Endodermal cell (in vitro differentiated cells): Measurements from ENCODE around the gene PRUNE2. TPM values are rescaled to one million over a fixed set of nuclear protein-coding genes. Genes with fewer than 3 reads are reported as not detected.

Experiments used
- DNase-seq: peaks from one replicate; pipeline ENCODE4 v3.0.0-alpha.2; 2017
- H3K27ac ChIP-seq: 2 replicates; pipeline ENCODE4 v1.5.1; 2013; ENCODE audit warnings: mild to moderate bottlenecking, low read depth, low read length, moderate library complexity
- H3K27me3 ChIP-seq: 2 replicates; pipeline ENCODE4 v1.6.1; 2013; ENCODE audit warnings: mild to moderate bottlenecking, low read length, moderate library complexity; ENCODE audit not compliant: insufficient read depth, control insufficient read depth, poor library complexity, severe bottlenecking
- H3K36me3 ChIP-seq: 2 replicates; pipeline ENCODE4 v1.7.0; 2013; ENCODE audit warnings: mild to moderate bottlenecking, low read length, moderate library complexity; ENCODE audit not compliant: control insufficient read depth, insufficient read depth
- H3K4me1 ChIP-seq: one replicate; pipeline ENCODE4 v1.7.0; 2013; ENCODE audit warnings: low read length; ENCODE audit not compliant: control insufficient read depth, insufficient read depth
- H3K4me3 ChIP-seq: 2 replicates; pipeline ENCODE4 v1.5.1; 2013; ENCODE audit warnings: mild to moderate bottlenecking, low read length, moderate library complexity
- H3K9ac ChIP-seq: 2 replicates; pipeline ENCODE4 v1.6.1; 2013; ENCODE audit warnings: mild to moderate bottlenecking, low read length, moderate library complexity; ENCODE audit not compliant: poor library complexity, severe bottlenecking; ENCODE audit errors: extremely low read depth
- H3K9me3 ChIP-seq: 2 replicates; pipeline ENCODE4 v1.6.1; 2013; ENCODE audit warnings: mild to moderate bottlenecking, low read length, moderate library complexity; ENCODE audit not compliant: control insufficient read depth
- H3K27ac Mint-ChIP-seq: 2 replicates; pipeline ENCODE4 v1.8.0; 2020; ENCODE audit warnings: mixed read lengths
- H3K27me3 Mint-ChIP-seq: 2 replicates; pipeline ENCODE4 v1.8.0; 2021; ENCODE audit warnings: mild to moderate bottlenecking, mixed read lengths; ENCODE audit not compliant: insufficient read depth
- H3K36me3 Mint-ChIP-seq: 2 replicates; pipeline ENCODE4 v1.8.0; 2020; ENCODE audit warnings: low read depth, mixed read lengths
- H3K4me1 Mint-ChIP-seq: 2 replicates; pipeline ENCODE4 v1.8.0; 2020; ENCODE audit warnings: mixed read lengths
- H3K4me3 Mint-ChIP-seq: 2 replicates; pipeline ENCODE4 v1.8.0; 2020; ENCODE audit warnings: mild to moderate bottlenecking, moderate library complexity, mixed read lengths
- H3K9me3 Mint-ChIP-seq: 2 replicates; pipeline ENCODE4 v1.8.0; 2020; ENCODE audit warnings: mild to moderate bottlenecking, mixed read lengths
- CTCF ChIP-seq: fragments of 200-600 bp; sonication (generic); conservative IDR thresholded peaks from 2 replicates; pipeline ENCODE4 v1.5.0; 2021; ENCODE audit warnings: antibody characterized with exemption, mild to moderate bottlenecking
- WGBS, 2 experiments: methylation state at CpG; one replicate each; pipeline versions ENCODE4 v1.1.5 to v1.1.7; 2013; ENCODE audit warnings: missing lambda C conversion rate in 2 of 2, mixed read lengths in 1 of 2; ENCODE audit not compliant: insufficient coverage in 1 of 2, insufficient read length in 1 of 2; 5-methylcytosine and 5-hydroxymethylcytosine counted together
- total RNA-seq, 2 donors: library from RNA; stranded (reverse); fragmentation: NEBNext Ultra II Directional in 1 of 2; extraction: Animal tissue kit (Norgen Biotek cat#: 25700) in 1 of 2; gene quantifications; 2 replicates in 1 of 2; 3 replicates in 1 of 2; pipeline ENCODE4 v1.2.1, GENCODE V29; 2021

PRUNE2 gene
- total RNA-seq, 2 donors from 2014 or later = 4.1 to 6.8 TPM

- no peaks in the 10 kb centered on the region for H3K27me3 Mint-ChIP-seq
- no peaks in the 10 kb centered on the region for H3K36me3 Mint-ChIP-seq
- H3K9me3 Mint-ChIP-seq = no peaks in the 10 kb centered on the region
- Histone ChIP-seq H3K9ac (no peak overlapping the region), H3K27me3 (no peaks in the 10 kb centered on the region), H3K9me3 (no peaks in the 10 kb centered on the region), H3K36me3 (no peaks in the 10 kb centered on the region), H3K4me3 (no peak overlapping the region), H3K27ac (no peak overlapping the region), H3K4me1 (peaks cover 17% of the 10 kb centered on the region)
- H3K4me3 Mint-ChIP-seq = no peak overlapping the region
- TF ChIP-seq CTCF = no peak
- 88 to 89% methylated on average over 5 to 6 of the region's 6 CpGs for WGBS, 2 experiments
- H3K4me1 Mint-ChIP-seq = peaks cover 42% of the 10 kb centered on the region
- DNase-seq = no peak
- no peak overlapping the region for H3K27ac Mint-ChIP-seq
Measured at GRCh38 chr9:76655121-76655541, 250.8 kb downstream of the PRUNE2 start.

DNA sequence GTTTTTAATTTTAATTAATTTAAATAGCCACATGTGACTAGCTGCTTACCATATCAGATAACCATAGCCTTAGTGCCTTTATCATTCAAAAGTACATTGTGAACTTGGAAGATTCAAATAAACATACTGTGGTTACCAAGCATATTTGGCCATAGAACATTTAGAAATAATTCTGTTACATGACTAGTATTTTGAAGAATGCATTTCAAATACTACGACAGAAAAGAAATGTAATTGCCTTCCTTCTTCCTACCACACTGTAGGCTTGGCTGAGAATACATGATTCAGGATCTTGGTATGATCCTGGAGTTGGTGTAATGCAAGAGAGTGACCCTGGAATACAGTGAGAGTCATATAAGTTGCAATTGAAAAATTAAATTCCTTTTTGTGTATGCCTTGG, 251.3 kb downstream of the PRUNE2 start:
- Mint-ChIP-seq H3K4me3 (no peak overlapping the region), H3K27me3 (no peaks in the 10 kb centered on the region), H3K27ac (no peak overlapping the region), H3K9me3 (no peaks in the 10 kb centered on the region), H3K4me1 (peaks cover 42% of the 10 kb centered on the region), H3K36me3 (no peaks in the 10 kb centered on the region)
- TF ChIP-seq CTCF = no peak
- DNase-seq = no peak
- no peak overlapping the region for H3K4me3 ChIP-seq
- no peak overlapping the region for H3K9ac ChIP-seq
- H3K27me3 ChIP-seq = no peaks in the 10 kb centered on the region
- peaks cover 20% of the 10 kb centered on the region for H3K4me1 ChIP-seq
- H3K36me3 ChIP-seq = no peaks in the 10 kb centered on the region
- WGBS, 2 experiments = 100% methylated on average over 1 of the region's 1 CpG; no CpG with 5 or more reads in 1 of the 2 experiments
- no peaks in the 10 kb centered on the region for H3K9me3 ChIP-seq
- no peak overlapping the region for H3K27ac ChIP-seq

- H3K36me3 Mint-ChIP-seq = no peaks in the 10 kb centered on the region
- H3K9ac ChIP-seq = no peak overlapping the region
- H3K4me3 Mint-ChIP-seq = no peak overlapping the region
- peaks cover 21% of the 10 kb centered on the region for H3K4me1 ChIP-seq
- no peaks in the 10 kb centered on the region for H3K9me3 ChIP-seq
- H3K36me3 ChIP-seq = no peaks in the 10 kb centered on the region
- no peaks in the 10 kb centered on the region for H3K27me3 Mint-ChIP-seq
- H3K27ac Mint-ChIP-seq = no peak overlapping the region
- no peak overlapping the region for H3K4me3 ChIP-seq
- H3K9me3 Mint-ChIP-seq = no peaks in the 10 kb centered on the region
- no peak for TF ChIP-seq CTCF
- no peaks in the 10 kb centered on the region for H3K27me3 ChIP-seq
- no peak for DNase-seq
- no peak overlapping the region for H3K27ac ChIP-seq
- 88 to 93% methylated on average over 1 of the region's 1 CpG for WGBS, 2 experiments
- peaks cover 42% of the 10 kb centered on the region for H3K4me1 Mint-ChIP-seq
Measured at GRCh38 chr9:76654051-76654461, 251.9 kb downstream of the PRUNE2 start.
